Fibroblast of pulmonary artery (primary cell): ENCODE measurements around the gene PDE7B.
A peak's percentile ranks its signal among the peaks of the same experiment; 100 is the strongest.

Source experiments
- DNase-seq: peaks from one replicate; pipeline ENCODE4 v3.0.0-alpha.2; 2010; ENCODE audit warnings: low read depth
- H3K4me3 ChIP-seq: replicated peaks from 2 replicates; pipeline ENCODE4 v1.5.1; 2011; ENCODE audit warnings: low read depth, mild to moderate bottlenecking, control low read depth, low read length, moderate library complexity
- TF ChIP-seq, protein P1 (sequence below): IDR thresholded peaks from 2 replicates; pipeline ENCODE4 v1.5.1; 2011; ENCODE audit warnings: mild to moderate bottlenecking, control low read depth, low read length, inconsistent platforms; ENCODE audit errors: missing control alignments

The PDE7B gene

DNA sequence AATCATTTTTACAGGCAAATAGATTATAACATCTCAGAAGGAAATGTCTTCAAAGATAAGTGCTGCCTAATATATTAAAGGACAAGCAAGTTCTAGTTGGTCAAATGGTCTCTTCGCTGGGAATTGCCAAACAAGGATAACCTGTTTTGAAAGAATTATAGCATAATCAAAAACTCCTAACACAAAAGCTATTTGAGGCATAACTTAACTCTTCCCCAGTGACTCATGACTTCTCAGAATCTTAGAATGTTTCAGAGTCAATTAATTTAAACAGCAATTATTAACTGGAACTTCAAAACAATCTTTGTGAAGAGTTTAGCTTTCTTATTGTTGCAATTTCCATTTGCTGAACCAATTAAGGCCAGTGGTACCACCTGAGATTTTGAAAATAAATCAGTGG lies 272.0 kb downstream of the PDE7B start:
- no peak overlapping the region for H3K4me3 ChIP-seq
- peak; percentile 62 for DNase-seq
- TF ChIP-seq, protein P1, sequence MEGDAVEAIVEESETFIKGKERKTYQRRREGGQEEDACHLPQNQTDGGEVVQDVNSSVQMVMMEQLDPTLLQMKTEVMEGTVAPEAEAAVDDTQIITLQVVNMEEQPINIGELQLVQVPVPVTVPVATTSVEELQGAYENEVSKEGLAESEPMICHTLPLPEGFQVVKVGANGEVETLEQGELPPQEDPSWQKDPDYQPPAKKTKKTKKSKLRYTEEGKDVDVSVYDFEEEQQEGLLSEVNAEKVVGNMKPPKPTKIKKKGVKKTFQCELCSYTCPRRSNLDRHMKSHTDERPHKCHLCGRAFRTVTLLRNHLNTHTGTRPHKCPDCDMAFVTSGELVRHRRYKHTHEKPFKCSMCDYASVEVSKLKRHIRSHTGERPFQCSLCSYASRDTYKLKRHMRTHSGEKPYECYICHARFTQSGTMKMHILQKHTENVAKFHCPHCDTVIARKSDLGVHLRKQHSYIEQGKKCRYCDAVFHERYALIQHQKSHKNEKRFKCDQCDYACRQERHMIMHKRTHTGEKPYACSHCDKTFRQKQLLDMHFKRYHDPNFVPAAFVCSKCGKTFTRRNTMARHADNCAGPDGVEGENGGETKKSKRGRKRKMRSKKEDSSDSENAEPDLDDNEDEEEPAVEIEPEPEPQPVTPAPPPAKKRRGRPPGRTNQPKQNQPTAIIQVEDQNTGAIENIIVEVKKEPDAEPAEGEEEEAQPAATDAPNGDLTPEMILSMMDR, result no peak

DNA sequence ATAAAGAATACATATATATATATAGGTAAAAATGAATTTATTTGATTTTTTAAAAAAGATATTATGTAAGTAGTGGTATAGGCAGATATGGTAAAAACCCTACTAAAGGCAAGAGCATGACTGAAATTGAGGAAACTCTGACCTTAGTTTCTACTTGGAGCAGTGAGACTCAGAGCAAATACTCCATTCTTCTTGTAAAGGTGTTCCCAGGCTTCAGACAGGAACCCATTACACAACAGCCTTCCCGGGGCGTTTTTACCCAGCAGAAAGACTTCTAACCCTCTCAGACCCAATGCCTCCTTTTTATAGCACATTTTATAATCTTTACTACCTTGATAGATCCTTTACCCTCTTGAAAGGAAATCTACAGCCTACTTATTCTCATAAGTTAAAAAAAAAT lies 274.1 kb downstream of the PDE7B start:
- no peak for DNase-seq
- TF ChIP-seq, protein P1, result no peak

GRCh38 chr6:136127873-136128272 lies 276.4 kb downstream of the PDE7B start:
- H3K4me3 ChIP-seq, result no peak overlapping the region
- TF ChIP-seq, protein P1, result no peak
- DNase-seq, result no peak

More for the DNA sequence above, 274.1 kb downstream of the PDE7B start:
- H3K4me3 ChIP-seq, result no peak overlapping the region

DNA sequence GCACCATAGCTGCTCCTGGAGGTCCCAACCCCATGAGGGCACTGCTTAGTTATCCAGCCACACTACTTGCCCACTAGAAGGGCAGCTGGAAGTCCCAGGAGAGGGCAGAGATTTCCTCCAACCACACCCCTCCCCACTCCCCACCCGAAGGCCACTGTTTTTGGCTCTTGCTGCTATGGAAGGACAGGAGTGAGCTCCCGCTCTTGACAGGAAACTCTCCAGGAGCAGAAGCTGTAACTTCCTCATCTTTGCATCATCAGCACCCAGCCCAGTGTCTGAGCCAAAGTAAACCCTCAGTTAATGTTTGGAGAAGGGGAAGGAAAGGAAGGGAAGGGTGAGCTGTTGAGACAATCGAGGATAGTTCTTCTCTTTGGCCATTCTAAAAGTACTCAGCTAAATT lies 277.9 kb downstream of the PDE7B start:
- TF ChIP-seq, protein P1, result no peak
- peak; percentile 38 for DNase-seq
- no peak overlapping the region for H3K4me3 ChIP-seq

GRCh38 chr6:136134268-136134667 lies 282.8 kb downstream of the PDE7B start:
- TF ChIP-seq, protein P1, result no peak
- H3K4me3 ChIP-seq, result no peak overlapping the region
- no peak for DNase-seq

GRCh38 chr6:136134751-136135150 lies 283.2 kb downstream of the PDE7B start:
- DNase-seq, result no peak
- no peak overlapping the region for H3K4me3 ChIP-seq
- TF ChIP-seq, protein P1, result no peak

GRCh38 chr6:136136274-136136673 lies 284.8 kb downstream of the PDE7B start:
- DNase-seq, result no peak
- TF ChIP-seq, protein P1, result no peak
- no peak overlapping the region for H3K4me3 ChIP-seq
